Effector memory CD4-positive, alpha-beta T cell (primary cell): ENCODE results near the gene SRGAP1.
"Not testable (repeated sequence)": the region's sequence is repeated elsewhere in the genome, so short reads cannot be mapped to it uniquely, and the experiment has no call there.

Source experiments
- DNase-seq, 3 donors: peaks; one replicate each; pipeline ENCODE4 v3.0.0-alpha.2; 2020
- H3K27ac ChIP-seq: 2 replicates; pipeline ENCODE4 v1.7.0; 2013; ENCODE audit warnings: mild to moderate bottlenecking, low read length, moderate library complexity; ENCODE audit not compliant: insufficient read depth, poor library complexity, severe bottlenecking
- H3K27me3 ChIP-seq: replicated peaks from 2 replicates; pipeline ENCODE4 v1.7.0; 2013; ENCODE audit warnings: mild to moderate bottlenecking, low read length; ENCODE audit not compliant: insufficient read depth, control insufficient read depth, poor library complexity, severe bottlenecking
- H3K36me3 ChIP-seq: 2 replicates; pipeline ENCODE4 v1.7.0; 2013; ENCODE audit warnings: mild to moderate bottlenecking, low read length, moderate library complexity; ENCODE audit not compliant: control insufficient read depth, insufficient read depth
- H3K4me1 ChIP-seq: 2 replicates; pipeline ENCODE4 v1.7.0; 2013; ENCODE audit warnings: low read length, mild to moderate bottlenecking; ENCODE audit not compliant: control insufficient read depth, insufficient read depth, poor library complexity, severe bottlenecking
- H3K4me3 ChIP-seq: 2 replicates; pipeline ENCODE4 v1.7.0; 2013; ENCODE audit warnings: low read length, low read depth, mild to moderate bottlenecking; ENCODE audit not compliant: insufficient read depth, poor library complexity, severe bottlenecking
- H3K9me3 ChIP-seq: 2 replicates; pipeline ENCODE4 v1.7.0; 2013; ENCODE audit warnings: mild to moderate bottlenecking, low read length, moderate library complexity; ENCODE audit not compliant: control insufficient read depth

The SRGAP1 gene

GRCh38 chr12:64063121-64063520, 218.6 kb downstream of the SRGAP1 start:
- H3K27me3 ChIP-seq, result no peaks in the 10 kb centered on the region
- H3K36me3 ChIP-seq, result no peaks in the 10 kb centered on the region
- no peak overlapping the region for H3K4me3 ChIP-seq
- DNase-seq, result no peak
- no peaks in the 10 kb centered on the region for H3K9me3 ChIP-seq
- H3K27ac ChIP-seq, result no peak overlapping the region
- H3K4me1 ChIP-seq, result no peaks in the 10 kb centered on the region

GRCh38 chr12:64064240-64064639, 219.7 kb downstream of the SRGAP1 start:
- H3K4me3 ChIP-seq, result no peak overlapping the region
- no peaks in the 10 kb centered on the region for H3K27me3 ChIP-seq
- DNase-seq, result no peak
- no peaks in the 10 kb centered on the region for H3K4me1 ChIP-seq
- no peaks in the 10 kb centered on the region for H3K36me3 ChIP-seq
- no peaks in the 10 kb centered on the region for H3K9me3 ChIP-seq
- H3K27ac ChIP-seq, result no peak overlapping the region

- no peak overlapping the region for H3K4me3 ChIP-seq
- DNase-seq, result no peak
- H3K4me1 ChIP-seq, result no peaks in the 10 kb centered on the region
- H3K9me3 ChIP-seq, result no peaks in the 10 kb centered on the region
- no peak overlapping the region for H3K27ac ChIP-seq
- no peaks in the 10 kb centered on the region for H3K36me3 ChIP-seq
- H3K27me3 ChIP-seq, result no peaks in the 10 kb centered on the region
These were observed 220.2 kb downstream of the SRGAP1 start for GRCh38 chr12:64064706-64065105.

GRCh38 chr12:64065881-64066451, 221.5 kb downstream of the SRGAP1 start:
- no peaks in the 10 kb centered on the region for H3K9me3 ChIP-seq
- H3K4me3 ChIP-seq, result no peak overlapping the region
- DNase-seq, result no peak
- H3K4me1 ChIP-seq, result no peaks in the 10 kb centered on the region
- H3K27ac ChIP-seq, result no peak overlapping the region
- H3K27me3 ChIP-seq, result no peaks in the 10 kb centered on the region
- H3K36me3 ChIP-seq, result no peaks in the 10 kb centered on the region

- Histone ChIP-seq H3K27me3 (no peaks in the 10 kb centered on the region), H3K36me3 (no peaks in the 10 kb centered on the region), H3K4me1 (no peaks in the 10 kb centered on the region), H3K27ac (no peak overlapping the region), H3K4me3 (no peak overlapping the region), H3K9me3 (no peaks in the 10 kb centered on the region)
- no peak for DNase-seq
These were observed 222.3 kb downstream of the SRGAP1 start for GRCh38 chr12:64066776-64067175.

GRCh38 chr12:64070454-64070853, 226.0 kb downstream of the SRGAP1 start:
- DNase-seq, result no peak
- Histone ChIP-seq H3K4me3 (no peak overlapping the region), H3K4me1 (no peaks in the 10 kb centered on the region), H3K27me3 (no peaks in the 10 kb centered on the region), H3K36me3 (no peaks in the 10 kb centered on the region), H3K9me3 (no peaks in the 10 kb centered on the region), H3K27ac (no peak overlapping the region)

- DNase-seq, result no peak
- Histone ChIP-seq H3K4me1 (no peaks in the 10 kb centered on the region), H3K9me3 (no peaks in the 10 kb centered on the region), H3K36me3 (no peaks in the 10 kb centered on the region), H3K27me3 (no peaks in the 10 kb centered on the region), H3K27ac (no peak overlapping the region), H3K4me3 (no peak overlapping the region)
These were observed 228.5 kb downstream of the SRGAP1 start for GRCh38 chr12:64072916-64073575.

- H3K27ac ChIP-seq, DNase-seq, H3K4me3 ChIP-seq, H3K36me3 ChIP-seq, H3K9me3 ChIP-seq, H3K27me3 ChIP-seq, H3K4me1 ChIP-seq: not testable (repeated sequence)
These were observed 232.1 kb downstream of the SRGAP1 start for GRCh38 chr12:64076565-64076964.

GRCh38 chr12:64077922-64078321, 233.4 kb downstream of the SRGAP1 start:
- H3K27ac ChIP-seq, result no peak overlapping the region
- DNase-seq, result no peak

GRCh38 chr12:64080319-64081007, 236.0 kb downstream of the SRGAP1 start:
- no peak overlapping the region for H3K4me3 ChIP-seq
- H3K27ac ChIP-seq, result no peak overlapping the region
- no peaks in the 10 kb centered on the region for H3K27me3 ChIP-seq
- no peaks in the 10 kb centered on the region for H3K9me3 ChIP-seq
- no peak for DNase-seq
- no peaks in the 10 kb centered on the region for H3K36me3 ChIP-seq
- no peaks in the 10 kb centered on the region for H3K4me1 ChIP-seq

More at GRCh38 chr12:64077922-64078321, 233.4 kb downstream of the SRGAP1 start:
- Histone ChIP-seq H3K4me3 (no peak overlapping the region), H3K4me1 (no peaks in the 10 kb centered on the region), H3K27me3 (no peaks in the 10 kb centered on the region), H3K9me3 (no peaks in the 10 kb centered on the region), H3K36me3 (no peaks in the 10 kb centered on the region)
